ENCODE results near the gene FKBP14. TPM values are rescaled to one million over a fixed set of nuclear protein-coding genes. Genes with fewer than 3 reads are reported as not detected.

The FKBP14 gene
- total and polyA plus RNA-seq, 10 donors: 1.2 to 14.7 (median 8.8) TPM

DNA sequence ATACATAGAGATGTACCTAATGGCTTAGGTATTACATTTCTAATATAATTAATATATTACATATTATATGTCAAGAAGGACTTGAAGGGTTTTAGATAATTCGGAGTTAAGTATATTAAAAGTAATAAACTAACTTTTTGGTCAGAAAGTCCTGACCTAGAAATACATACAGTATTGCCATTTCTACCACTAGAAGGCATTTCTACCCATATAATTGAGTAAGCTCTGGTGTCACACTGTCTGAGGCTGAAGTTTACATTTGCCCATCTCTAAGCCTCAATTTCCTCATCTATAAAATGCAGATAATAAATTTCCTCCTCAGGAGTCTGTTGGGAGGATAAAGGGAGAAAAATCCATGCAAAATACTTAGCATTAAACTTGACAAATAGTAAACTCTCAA lies 7.1 kb downstream of the FKBP14 start:
- no peaks in the 10 kb centered on the region for H3K27me3 ChIP-seq (replicated peaks in 1 of 7)
- H3K27ac ChIP-seq: no peak overlapping the region
- intact Hi-C loops (cut with DNase I; ENCODE audit: low total_unique reads): no loop called here
- H3K9me3 ChIP-seq: no peaks in the 10 kb centered on the region
- DNase-seq: no peak
- H3K4me3 ChIP-seq: no peak overlapping the region
- TF ChIP-seq POLR2A (IDR thresholded peaks at IDR 0.05): no peak
- no peak for TF ChIP-seq POLR2AphosphoS5 (IDR thresholded peaks at IDR 0.05)
- TF ChIP-seq, protein P1, sequence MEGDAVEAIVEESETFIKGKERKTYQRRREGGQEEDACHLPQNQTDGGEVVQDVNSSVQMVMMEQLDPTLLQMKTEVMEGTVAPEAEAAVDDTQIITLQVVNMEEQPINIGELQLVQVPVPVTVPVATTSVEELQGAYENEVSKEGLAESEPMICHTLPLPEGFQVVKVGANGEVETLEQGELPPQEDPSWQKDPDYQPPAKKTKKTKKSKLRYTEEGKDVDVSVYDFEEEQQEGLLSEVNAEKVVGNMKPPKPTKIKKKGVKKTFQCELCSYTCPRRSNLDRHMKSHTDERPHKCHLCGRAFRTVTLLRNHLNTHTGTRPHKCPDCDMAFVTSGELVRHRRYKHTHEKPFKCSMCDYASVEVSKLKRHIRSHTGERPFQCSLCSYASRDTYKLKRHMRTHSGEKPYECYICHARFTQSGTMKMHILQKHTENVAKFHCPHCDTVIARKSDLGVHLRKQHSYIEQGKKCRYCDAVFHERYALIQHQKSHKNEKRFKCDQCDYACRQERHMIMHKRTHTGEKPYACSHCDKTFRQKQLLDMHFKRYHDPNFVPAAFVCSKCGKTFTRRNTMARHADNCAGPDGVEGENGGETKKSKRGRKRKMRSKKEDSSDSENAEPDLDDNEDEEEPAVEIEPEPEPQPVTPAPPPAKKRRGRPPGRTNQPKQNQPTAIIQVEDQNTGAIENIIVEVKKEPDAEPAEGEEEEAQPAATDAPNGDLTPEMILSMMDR (IDR thresholded peaks at IDR 0.05 in 8 of 11, conservative IDR thresholded peaks at IDR 0.05 in 3 of 11): no peak
- WGBS, 5 donors: 80 to 100% (median 93%) methylated on average over 1 of the region's 1 CpG
- peaks cover 0 to 39% (median 8%) of the 10 kb centered on the region in 6 donors for H3K36me3 ChIP-seq
- peaks cover 0 to 21% (median 3%) of the 10 kb centered on the region in 6 donors for H3K4me1 ChIP-seq

DNA sequence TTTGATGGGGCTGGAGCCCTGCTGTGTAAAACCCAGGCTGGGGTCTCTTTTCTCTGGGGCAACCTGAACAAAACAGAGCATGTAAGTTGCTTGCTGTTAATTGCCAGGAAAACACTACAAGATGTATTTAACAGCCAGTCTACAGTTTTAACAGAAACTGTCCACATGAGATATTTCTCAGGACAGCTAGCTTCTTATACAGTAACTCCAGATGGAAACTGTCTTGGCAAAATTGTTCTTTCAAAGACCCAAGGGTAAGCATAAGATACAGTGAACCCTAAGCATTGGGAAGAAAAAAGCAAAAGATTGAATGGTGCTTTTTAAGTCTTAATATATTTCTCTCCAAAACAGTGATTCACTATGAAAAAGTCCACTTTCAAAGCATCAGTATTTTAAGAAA lies 8.1 kb downstream of the FKBP14 start:
- Histone ChIP-seq H3K36me3 (peaks cover 0 to 48% (median 13%) of the 10 kb centered on the region in 6 donors), H3K4me1 (peaks cover 0 to 12% (median 2%) of the 10 kb centered on the region in 6 donors), H3K27ac (no peak overlapping the region), H3K9me3 (no peaks in the 10 kb centered on the region), H3K27me3 (replicated peaks in 1 of 7) (no peaks in the 10 kb centered on the region), H3K4me3 (no peak overlapping the region)
- DNase-seq: no peak
- TF ChIP-seq, protein P1 (IDR thresholded peaks at IDR 0.05 in 8 of 11, conservative IDR thresholded peaks at IDR 0.05 in 3 of 11): no peak
- TF ChIP-seq POLR2AphosphoS5 (IDR thresholded peaks at IDR 0.05) (no peak), POLR2A (IDR thresholded peaks at IDR 0.05) (no peak)
- intact Hi-C loops (cut with DNase I; ENCODE audit: low total_unique reads): no loop called here

DNA sequence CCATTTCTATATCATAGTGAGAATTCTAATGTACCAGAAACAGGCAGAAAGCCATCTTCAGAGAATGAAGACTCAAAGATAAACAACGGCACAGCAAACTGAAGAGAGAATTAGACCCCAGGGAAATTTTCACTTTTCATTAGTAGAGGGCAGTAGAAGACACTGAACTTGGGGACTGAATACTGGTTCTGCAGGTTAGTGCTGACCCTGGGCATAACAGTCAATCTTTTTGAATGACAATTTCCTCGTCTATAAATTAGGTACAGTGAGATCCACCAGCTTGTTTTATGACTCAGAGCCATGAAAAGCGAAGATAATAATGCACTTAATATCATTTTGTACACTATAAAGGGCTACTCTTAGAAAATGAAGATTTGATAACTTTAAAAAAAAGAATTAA lies 13.7 kb downstream of the FKBP14 start:
- Histone ChIP-seq H3K4me3 (no peak overlapping the region), H3K4me1 (no peaks in the 10 kb centered on the region), H3K9me3 (no peaks in the 10 kb centered on the region), H3K36me3 (peaks cover 0 to 47% (median 13%) of the 10 kb centered on the region in 6 donors), H3K27ac (no peak overlapping the region), H3K27me3 (replicated peaks in 1 of 7) (no peaks in the 10 kb centered on the region)
- WGBS, 5 donors: 94 to 98% (median 97%) methylated on average over 3 of the region's 3 CpGs
- no peak for DNase-seq
- intact Hi-C loops (cut with DNase I; ENCODE audit: low total_unique reads): no loop called here
- TF ChIP-seq POLR2AphosphoS5 (IDR thresholded peaks at IDR 0.05) (no peak), POLR2A (IDR thresholded peaks at IDR 0.05) (no peak)
- TF ChIP-seq, protein P1 (IDR thresholded peaks at IDR 0.05 in 8 of 11, conservative IDR thresholded peaks at IDR 0.05 in 3 of 11): no peak

DNA sequence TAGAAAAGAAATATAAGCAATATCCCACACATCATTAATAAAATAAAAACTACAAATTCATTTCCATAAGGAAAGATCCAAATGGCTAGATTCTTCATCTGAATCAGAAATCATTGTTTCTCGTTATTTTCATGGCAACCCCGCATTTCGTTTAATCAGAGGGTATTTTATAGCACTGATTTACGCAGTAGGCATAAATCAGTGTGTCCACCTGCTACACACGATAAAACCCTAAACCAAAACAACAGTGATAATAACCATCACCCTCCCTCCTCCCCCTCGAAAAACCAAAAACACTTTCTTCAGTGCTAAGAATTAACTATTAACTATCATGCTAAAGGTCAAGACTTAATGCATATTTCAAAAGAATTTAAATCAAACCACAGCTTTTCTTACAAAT lies 16.5 kb downstream of the FKBP14 start:
- no peaks in the 10 kb centered on the region for H3K27me3 ChIP-seq (replicated peaks in 1 of 7)
- intact Hi-C loops (cut with DNase I; ENCODE audit: low total_unique reads): no loop called here
- 91 to 97% (median 93%) methylated on average over 6 of the region's 6 CpGs for WGBS, 5 donors
- no peak for DNase-seq
- TF ChIP-seq, protein P1 (IDR thresholded peaks at IDR 0.05 in 8 of 11, conservative IDR thresholded peaks at IDR 0.05 in 3 of 11): no peak
- TF ChIP-seq POLR2AphosphoS5 (IDR thresholded peaks at IDR 0.05): no peak
- TF ChIP-seq POLR2A (IDR thresholded peaks at IDR 0.05): no peak
- H3K4me3 ChIP-seq: no peak overlapping the region
- H3K27ac ChIP-seq: no peak overlapping the region
- H3K9me3 ChIP-seq: no peaks in the 10 kb centered on the region
- H3K36me3 ChIP-seq: peaks cover 0 to 27% (median 10%) of the 10 kb centered on the region in 6 donors
- H3K4me1 ChIP-seq: no peaks in the 10 kb centered on the region
